ENCODE data around the gene IQGAP2. TPM values are rescaled to one million over a fixed set of nuclear protein-coding genes. Genes with fewer than 3 reads are reported as not detected.

IQGAP2 gene
- total RNA-seq, 4 donors from 2014 or later, result 46.8 to 121 (median 97.0) TPM

DNA sequence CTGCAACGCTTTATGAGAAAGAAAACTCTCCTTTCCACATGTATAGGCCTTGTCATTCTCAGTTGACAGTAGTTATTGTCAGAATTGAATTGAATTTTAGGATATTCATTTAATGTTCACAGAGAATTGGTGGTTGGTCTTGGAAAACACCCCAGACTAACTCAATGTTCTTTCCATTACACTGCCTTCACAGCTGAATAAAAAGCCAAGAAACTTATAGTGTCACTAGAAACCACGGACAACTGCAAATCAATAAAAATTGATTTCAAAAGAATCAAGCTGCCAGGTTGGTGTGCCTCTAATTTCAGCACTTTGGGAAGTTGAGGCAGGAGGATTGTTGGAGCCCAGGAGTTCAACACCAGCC lies 38.9 kb upstream of the IQGAP2 start:
- Histone ChIP-seq H3K27me3 (no peaks in the 10 kb centered on the region), H3K4me1 (peaks cover 0 to 11% (median 5%) of the 10 kb centered on the region in 4 donors), H3K36me3 (no peaks in the 10 kb centered on the region), H3K9me3 (no peaks in the 10 kb centered on the region), H3K4me3 (no peak overlapping the region), H3K27ac (no peak overlapping the region)
- intact Hi-C loops (cut with DNase I; ENCODE audit: low total_unique reads), result no loop called here
- TF ChIP-seq POLR2A (IDR thresholded peaks at IDR 0.05), result no peak
- no peak for TF ChIP-seq EP300 (IDR thresholded peaks at IDR 0.05; ENCODE audit: low read depth)
- TF ChIP-seq, protein P1, sequence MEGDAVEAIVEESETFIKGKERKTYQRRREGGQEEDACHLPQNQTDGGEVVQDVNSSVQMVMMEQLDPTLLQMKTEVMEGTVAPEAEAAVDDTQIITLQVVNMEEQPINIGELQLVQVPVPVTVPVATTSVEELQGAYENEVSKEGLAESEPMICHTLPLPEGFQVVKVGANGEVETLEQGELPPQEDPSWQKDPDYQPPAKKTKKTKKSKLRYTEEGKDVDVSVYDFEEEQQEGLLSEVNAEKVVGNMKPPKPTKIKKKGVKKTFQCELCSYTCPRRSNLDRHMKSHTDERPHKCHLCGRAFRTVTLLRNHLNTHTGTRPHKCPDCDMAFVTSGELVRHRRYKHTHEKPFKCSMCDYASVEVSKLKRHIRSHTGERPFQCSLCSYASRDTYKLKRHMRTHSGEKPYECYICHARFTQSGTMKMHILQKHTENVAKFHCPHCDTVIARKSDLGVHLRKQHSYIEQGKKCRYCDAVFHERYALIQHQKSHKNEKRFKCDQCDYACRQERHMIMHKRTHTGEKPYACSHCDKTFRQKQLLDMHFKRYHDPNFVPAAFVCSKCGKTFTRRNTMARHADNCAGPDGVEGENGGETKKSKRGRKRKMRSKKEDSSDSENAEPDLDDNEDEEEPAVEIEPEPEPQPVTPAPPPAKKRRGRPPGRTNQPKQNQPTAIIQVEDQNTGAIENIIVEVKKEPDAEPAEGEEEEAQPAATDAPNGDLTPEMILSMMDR (IDR thresholded peaks at IDR 0.05), result no peak
- TF ChIP-seq POLR2AphosphoS5 (IDR thresholded peaks at IDR 0.05), result no peak
- no peak for DNase-seq
- 42 to 63% methylated on average over 2 of the region's 2 CpGs for WGBS, 2 donors (ENCODE audit: low coverage in 1 of 2)
- in situ Hi-C loops (cut with MboI; ENCODE audit: low pct_ligation_motif_present in 1 of 4, low pct_unique_long_range_greater_than_20kb in 1 of 4, low sequenced_read_pairs in 3 of 4), result no loop called here

DNA sequence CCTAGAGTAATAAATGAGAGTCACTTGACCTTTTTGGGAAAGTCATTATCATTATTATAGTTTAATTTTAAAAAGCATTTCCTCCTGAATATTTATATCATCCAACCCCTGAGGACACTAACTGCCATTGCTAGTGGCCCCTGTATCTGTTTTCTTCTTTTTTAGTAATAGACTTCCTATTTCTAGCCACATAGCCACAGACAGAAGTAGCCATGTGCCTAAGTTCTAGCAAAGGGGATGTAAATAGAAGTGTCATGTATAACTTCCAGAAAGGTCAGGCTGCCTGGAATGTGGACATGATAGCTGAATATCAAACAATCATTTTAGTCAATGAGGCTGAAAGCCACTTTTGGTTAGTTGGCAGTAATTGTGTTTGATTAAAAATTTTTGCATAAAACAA lies 37.5 kb upstream of the IQGAP2 start:
- Histone ChIP-seq H3K4me3 (no peak overlapping the region), H3K36me3 (no peaks in the 10 kb centered on the region), H3K9me3 (no peaks in the 10 kb centered on the region), H3K4me1 (peaks cover 0 to 12% (median 6%) of the 10 kb centered on the region in 4 donors), H3K27me3 (no peaks in the 10 kb centered on the region), H3K27ac (no peak overlapping the region)
- TF ChIP-seq, protein P1 (IDR thresholded peaks at IDR 0.05), result no peak
- TF ChIP-seq POLR2AphosphoS5 (IDR thresholded peaks at IDR 0.05), result no peak
- TF ChIP-seq POLR2A (IDR thresholded peaks at IDR 0.05), result no peak
- no peak for TF ChIP-seq EP300 (IDR thresholded peaks at IDR 0.05; ENCODE audit: low read depth)
- in situ Hi-C loops (cut with MboI; ENCODE audit: low pct_ligation_motif_present in 1 of 4, low pct_unique_long_range_greater_than_20kb in 1 of 4, low sequenced_read_pairs in 3 of 4), result no loop called here
- intact Hi-C loops (cut with DNase I; ENCODE audit: low total_unique reads), result no loop called here
- no peak for DNase-seq

DNA sequence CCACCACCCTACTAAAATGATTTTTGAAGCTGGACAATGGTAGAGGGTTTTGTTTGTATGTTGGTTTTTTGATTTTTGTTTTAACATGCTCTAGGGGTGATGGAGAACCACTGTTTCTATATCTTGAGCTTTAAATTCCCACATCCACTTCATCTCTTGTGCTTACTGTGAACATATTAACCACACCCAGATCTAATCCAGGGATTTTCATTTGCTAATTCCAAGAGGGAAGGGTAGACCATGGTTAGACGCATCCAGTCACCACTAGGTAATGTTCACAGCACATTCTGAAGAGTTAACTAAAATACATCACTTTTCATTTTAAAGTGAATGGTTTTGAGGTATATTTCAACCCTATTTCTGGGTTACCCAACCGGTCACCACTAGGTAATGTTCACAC lies 36.5 kb upstream of the IQGAP2 start:
- in situ Hi-C loops (cut with MboI; ENCODE audit: low pct_ligation_motif_present in 1 of 4, low pct_unique_long_range_greater_than_20kb in 1 of 4, low sequenced_read_pairs in 3 of 4) (no loop called here), intact Hi-C loops (cut with DNase I; ENCODE audit: low total_unique reads) (no loop called here)
- H3K27me3 ChIP-seq, result no peaks in the 10 kb centered on the region
- no peak for DNase-seq
- WGBS, 2 donors (ENCODE audit: low coverage in 1 of 2), result 83 to 100% methylated on average over 2 of the region's 2 CpGs
- H3K36me3 ChIP-seq, result no peaks in the 10 kb centered on the region
- H3K9me3 ChIP-seq, result no peaks in the 10 kb centered on the region
- no peak for TF ChIP-seq POLR2AphosphoS5 (IDR thresholded peaks at IDR 0.05)
- TF ChIP-seq, protein P1 (IDR thresholded peaks at IDR 0.05), result no peak
- TF ChIP-seq EP300 (IDR thresholded peaks at IDR 0.05; ENCODE audit: low read depth), result no peak
- no peak for TF ChIP-seq POLR2A (IDR thresholded peaks at IDR 0.05)
- H3K4me1 ChIP-seq, result peaks cover 0 to 12% (median 6%) of the 10 kb centered on the region in 4 donors
- no peak overlapping the region for H3K27ac ChIP-seq
- H3K4me3 ChIP-seq, result no peak overlapping the region

DNA sequence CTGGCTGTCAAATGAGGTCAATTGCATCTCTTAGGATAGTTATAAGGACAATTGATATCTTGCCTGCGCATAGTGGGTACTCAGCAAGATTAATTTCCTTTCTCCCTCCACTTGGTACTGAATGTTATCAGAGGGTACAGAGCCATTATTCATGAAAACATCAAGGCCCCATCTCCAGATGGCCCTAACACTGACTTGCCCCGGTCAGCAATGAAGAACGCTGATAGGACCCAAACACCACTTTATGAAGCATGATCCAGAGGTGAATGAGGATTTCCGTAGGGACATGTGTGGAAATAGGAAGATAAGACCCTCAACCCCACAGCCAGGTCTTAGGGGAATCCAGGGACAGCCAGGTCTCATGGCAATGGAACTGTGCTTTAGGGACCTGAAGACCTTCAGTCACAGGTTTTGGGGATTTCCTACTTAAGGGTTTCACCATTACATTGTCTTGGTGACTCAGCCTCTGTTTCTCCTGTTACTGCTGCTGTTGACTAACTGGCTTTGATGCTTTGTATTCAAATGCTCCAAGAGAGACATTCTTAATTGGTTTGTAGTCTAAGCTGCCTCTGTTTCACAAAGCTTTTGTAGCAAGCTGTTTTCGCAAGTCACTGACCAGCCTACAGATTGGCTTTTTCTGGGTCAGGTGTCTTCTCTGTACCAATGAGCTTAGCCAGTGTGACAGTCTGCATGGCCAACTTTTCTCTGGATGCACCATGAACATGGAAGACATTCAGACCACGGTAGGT lies 35.3 kb upstream of the IQGAP2 start:
- TF ChIP-seq EP300 (IDR thresholded peaks at IDR 0.05; ENCODE audit: low read depth) (no peak), POLR2AphosphoS5 (IDR thresholded peaks at IDR 0.05) (no peak), POLR2A (IDR thresholded peaks at IDR 0.05) (no peak)
- TF ChIP-seq, protein P1 (IDR thresholded peaks at IDR 0.05), result no peak
- in situ Hi-C loops (cut with MboI; ENCODE audit: low pct_ligation_motif_present in 1 of 4, low pct_unique_long_range_greater_than_20kb in 1 of 4, low sequenced_read_pairs in 3 of 4), result no loop called here
- H3K27ac ChIP-seq, result no peak overlapping the region
- H3K4me3 ChIP-seq, result no peak overlapping the region
- no peaks in the 10 kb centered on the region for H3K36me3 ChIP-seq
- H3K27me3 ChIP-seq, result no peaks in the 10 kb centered on the region
- intact Hi-C loops (cut with DNase I; ENCODE audit: low total_unique reads), result no loop called here
- no peak for DNase-seq
- 90 to 95% methylated on average over 4 to 6 of the region's 6 CpGs for WGBS, 2 donors (ENCODE audit: low coverage in 1 of 2)
- H3K4me1 ChIP-seq, result peaks cover 0 to 21% (median 6%) of the 10 kb centered on the region in 4 donors
- H3K9me3 ChIP-seq, result no peaks in the 10 kb centered on the region

All from transverse colon (tissue), 4 donors.